NCI-H2107 treated with DMSO at 0.1 percent for 48 hours (cell line): Measurements from ENCODE around the gene ERGIC1.

Experiments
- DNase-seq: peaks from one replicate; lab custom pipeline; 2025; ENCODE audit not compliant: unreplicated experiment; lab: John Stamatoyannopoulos, UW

ERGIC1 gene

DNA sequence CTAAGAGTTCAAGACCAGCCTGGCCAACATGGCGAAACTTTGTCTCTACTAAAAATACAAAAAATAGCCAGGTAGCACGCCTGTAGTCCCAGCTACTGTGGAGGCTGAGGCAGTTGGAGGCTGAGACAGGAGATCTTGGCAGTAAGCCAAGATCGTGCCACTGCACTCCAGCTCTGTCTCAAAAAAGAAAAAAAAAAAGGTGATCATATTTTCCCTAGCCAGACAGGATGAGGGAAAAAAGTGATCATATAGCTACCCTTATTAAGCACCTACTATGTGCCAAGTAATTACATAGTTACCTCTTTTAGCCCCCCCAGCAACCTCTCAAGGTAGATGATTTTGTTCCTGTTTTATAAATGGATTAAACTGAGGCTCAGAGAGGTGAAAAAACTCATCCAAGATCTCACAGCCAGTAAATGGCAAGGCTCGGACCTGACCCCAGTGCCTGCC is 107.0 kb downstream of the ERGIC1 start:
- no peak for DNase-seq

DNA sequence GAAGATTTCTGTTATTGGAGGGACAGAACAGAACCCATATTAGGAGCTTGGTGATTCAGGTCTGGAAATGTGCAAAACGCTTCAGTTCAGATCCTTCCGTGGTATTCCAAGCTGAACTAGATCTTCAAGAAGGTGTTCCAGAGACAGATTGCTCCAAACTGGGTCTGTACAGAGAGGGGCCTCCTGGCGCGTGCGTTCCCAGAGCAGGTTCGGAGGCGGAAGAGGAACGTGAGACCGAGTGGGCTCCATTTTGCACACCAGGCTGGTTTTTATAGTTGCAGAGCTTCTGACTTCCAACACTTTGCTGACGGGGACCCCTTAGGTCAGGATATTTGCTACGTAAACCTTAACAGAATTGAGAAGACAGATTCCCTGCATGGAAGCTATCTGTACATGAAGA is 108.5 kb downstream of the ERGIC1 start:
- DNase-seq, result no peak

DNA sequence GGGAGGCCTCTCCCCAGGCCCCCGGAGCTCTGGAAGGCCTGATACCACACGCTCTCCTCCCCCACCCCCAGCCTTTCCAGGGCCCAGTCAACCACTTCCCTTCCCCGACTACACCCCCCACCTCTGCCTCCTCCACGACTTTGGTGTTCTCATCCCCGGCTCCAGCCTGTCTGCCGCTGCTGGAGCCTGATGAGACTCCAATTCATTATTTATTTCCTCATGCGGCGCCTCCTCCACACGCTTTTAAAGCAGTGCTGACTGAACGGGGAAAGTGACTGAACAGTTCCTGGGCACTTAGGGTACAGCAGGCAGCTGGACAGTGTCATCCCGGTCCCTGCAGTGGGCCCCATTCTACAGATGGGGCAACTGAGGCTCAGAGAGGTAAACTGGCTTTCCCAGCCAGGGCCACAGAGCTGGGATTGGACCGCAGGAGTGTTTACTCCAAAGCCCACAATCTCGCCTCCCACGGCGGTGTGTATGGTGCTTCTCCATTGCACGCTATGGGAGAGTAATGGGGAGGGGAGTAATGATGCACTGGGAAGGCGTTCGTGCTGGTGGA is 109.3 kb downstream of the ERGIC1 start:
- no peak for DNase-seq

DNA sequence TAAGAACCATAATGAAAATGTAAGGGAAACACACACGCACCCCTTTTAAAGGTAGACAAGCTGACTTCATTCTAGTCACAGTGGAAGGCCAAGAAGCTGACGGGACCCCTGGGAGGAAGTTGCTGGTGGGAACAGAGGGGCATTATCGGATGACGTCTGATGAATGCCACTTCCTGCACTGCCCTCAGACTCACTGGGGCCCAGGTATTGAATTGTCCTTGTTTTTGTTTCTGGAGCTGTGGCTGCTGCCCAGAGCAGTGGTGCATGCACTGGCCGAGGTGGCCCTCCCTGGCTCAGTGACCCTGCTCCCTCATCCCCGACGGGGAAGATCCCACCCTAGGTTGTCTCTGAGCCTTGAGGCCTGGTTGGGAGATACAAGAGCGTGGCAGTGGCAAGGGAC is 109.9 kb downstream of the ERGIC1 start:
- DNase-seq, result no peak

DNA sequence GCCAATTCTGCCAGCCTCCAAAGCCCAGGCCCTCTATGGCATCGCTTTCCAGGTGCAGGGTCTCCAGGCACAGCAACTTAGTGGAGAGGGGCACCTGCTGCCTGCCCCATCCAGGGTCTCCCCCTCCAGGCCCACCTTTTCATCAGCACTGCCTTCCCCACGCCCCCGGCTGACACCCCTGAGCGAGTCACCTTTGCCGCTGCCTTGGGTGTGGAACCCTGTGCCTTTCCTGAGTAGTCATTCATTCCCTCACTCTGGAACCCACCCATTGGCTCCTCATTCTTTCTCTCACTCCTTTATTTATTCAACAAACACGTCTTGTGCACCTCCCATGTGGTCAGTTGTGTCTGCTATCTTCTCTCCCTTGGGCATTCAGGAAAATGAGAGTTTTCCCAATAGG is 110.7 kb downstream of the ERGIC1 start:
- no peak for DNase-seq

DNA sequence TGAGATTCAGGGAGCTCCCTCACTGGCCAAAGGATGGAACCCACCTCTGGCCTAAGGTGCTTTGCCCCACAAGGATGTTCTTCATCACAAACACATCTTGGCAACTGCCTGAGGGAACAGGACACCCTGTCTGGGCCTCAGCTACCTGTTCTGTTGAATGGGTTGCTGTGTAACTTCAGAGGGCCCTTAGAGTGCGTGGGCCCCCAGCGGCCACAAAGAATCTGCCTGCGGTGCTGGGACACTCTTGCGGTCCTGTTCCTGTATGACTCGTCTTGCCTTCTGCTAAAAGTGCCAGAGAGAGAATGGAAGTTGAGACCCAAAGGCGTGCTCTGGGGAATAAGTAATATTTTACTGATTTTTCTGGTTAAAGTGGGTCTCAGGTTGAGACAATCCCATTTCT is 111.1 kb downstream of the ERGIC1 start:
- DNase-seq, result no peak

DNA sequence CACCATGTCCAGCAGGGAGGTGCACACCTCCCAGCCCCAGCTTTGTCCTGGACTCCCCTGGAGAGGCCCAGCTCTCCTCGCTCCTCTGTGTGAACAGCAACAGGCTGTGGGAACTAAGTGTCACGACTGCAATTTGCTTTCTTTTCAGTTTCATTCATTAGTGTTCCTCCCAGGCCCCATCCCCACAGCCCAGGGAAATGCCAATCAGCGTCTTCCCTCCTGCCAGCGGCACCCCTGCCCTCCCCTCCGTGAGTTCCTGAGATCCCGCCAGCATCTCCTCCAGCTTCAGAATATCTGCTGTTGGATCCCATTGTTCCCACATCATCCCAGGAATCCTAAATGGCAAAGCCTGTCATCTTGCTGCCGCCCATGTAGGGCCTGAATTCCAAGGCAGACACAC is 112.1 kb downstream of the ERGIC1 start:
- no peak for DNase-seq

DNA sequence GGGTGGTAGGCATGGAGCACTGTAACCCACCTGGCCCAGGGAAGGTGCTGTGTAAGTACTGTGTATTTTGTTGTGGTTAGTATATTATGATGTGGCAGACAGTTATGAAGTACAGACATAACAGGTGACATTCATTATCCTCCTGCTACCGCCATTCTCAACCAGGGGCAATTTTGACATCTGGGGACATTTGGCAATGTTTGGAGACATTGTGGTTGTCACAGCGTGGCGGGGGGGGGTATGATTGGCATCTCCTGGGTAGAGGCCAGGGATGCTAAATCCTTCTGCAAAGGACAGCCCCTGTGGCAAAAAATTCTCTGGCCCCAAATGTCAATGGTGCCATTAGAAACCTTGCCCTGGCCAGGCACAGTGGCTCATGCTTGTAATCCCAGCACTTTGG is 115.4 kb downstream of the ERGIC1 start:
- no peak for DNase-seq

DNA sequence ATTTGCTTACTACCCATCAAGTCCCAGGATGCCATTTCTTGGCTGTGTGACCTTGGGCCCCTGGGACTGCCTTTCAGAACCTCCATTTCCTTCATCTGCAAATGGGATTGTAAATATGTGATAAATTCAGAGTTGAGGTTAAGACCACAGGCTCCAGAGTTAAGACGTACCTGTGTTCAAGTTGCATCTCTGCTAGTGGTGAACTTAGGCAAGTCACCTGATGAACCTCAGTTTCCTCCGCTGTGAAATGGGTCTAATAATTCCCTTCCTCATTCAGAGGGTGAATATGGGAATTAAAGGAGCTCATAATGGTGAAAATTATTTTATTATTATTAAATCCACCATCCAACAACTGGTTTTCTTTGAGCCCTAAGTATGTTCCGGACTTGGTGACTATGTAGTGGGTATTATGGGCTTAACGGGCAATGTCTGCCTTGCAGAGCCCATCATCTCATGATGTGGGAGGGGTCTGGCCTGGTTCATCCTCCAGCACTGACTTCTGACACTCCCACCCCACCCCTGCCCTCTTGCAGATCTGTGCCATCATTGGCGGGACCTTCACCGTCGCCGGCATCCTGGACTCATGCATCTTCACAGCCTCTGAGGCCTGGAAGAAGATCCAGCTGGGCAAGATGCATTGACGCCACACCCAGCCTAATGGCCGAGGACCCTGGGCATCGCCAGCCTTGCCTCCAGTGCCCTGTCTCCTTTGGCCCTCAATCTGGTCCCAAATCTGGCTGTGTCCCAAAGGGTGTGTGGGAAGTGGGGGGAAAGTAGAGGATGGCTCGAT is 116.3 kb downstream of the ERGIC1 start:
- no peak for DNase-seq

DNA sequence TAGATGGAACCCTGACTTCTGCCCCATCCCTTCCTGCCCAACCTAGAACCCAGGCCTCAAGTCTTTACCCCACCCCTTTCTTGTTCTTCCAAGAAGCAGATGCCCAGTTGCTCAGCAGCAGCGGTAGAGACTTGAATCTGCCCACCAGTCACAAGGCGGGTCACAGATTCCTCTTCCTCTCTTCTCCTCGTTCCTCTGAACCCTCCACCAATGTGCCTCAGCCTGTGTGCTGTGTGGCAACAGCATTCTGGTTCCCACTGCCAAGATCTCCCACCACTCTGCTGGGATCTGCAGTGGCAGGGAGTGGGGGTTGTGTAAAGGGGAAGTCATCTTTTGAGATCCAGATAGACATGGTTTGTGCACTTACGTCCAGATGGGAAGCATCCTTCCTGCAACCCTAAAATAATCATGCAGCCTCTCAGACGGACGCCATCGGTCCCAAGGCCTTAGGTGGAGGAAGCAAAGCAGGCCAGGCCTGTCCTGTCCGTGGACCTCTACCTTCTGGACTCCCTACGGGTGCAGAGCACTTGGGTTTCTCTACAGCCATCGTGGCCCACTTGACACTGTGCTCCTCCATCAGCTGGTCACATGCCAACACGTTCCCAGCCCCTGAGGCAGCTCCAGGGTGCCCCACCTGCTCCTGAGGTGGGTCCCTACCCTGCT is 117.5 kb downstream of the ERGIC1 start:
- no peak for DNase-seq

DNA sequence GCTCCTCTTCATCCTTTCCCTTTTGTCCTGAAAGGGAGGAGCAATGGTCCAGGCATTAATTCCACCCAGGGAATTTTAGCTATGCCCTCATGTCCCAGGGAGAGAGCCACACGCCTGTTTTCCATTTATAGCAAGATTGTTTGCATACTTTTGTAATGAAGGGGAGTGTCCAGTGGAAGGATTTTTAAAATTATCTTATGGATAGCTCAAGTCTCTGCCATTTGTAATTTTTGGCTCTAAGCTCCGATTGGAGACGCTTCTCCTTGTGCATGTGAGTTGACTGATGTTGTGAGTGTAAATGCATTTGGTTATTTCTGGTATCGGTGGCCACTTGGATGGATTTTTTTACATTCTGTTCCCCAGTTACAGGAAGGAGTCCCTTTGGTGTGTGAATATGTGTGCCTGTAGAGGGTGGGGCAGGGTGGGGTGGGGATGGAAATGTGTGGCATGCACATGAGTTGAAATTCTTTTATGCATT is 118.0 kb downstream of the ERGIC1 start:
- no peak for DNase-seq

DNA sequence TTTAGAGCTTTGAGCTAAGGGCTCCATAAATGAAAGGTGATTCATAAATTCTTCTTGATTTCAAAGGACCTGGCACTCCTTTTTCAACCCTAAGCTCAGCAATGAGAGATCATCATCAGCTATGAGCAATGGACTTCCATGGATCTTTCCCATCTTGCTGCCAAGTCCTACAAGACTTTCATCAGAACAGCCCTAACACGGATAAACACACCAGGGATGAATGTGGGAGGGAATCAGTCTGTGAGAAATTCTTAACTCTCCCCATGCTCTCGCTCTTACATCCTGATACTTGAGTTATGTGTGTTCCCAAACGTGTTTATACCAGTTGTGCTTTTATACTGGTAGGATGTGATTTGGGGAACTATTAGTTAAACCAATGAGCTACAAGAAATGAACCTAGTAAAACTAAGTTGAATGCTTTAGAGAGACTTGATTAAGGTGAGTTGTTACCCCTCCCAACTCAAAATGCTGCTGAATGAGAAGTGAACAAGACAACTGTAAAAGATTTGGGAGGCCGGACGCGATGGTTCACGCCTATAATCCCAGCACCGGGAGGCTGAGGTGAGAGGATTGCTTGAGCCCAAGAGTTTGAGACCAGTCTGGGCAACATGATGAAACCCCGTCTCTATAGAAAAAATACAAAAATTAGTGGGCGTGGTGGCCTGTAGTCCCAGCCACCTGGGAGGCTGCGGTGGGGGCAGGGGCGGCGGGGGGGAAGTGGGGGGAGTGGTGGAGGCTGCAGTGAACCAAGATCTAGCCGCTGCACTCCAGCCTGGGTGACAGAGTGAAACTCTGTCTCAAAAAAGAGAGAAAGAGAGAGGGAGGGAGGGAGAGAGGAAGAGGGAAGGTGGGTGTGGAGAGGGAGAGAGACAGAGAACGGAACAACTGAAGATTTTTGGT is 120.0 kb downstream of the ERGIC1 start:
- no peak for DNase-seq

DNA sequence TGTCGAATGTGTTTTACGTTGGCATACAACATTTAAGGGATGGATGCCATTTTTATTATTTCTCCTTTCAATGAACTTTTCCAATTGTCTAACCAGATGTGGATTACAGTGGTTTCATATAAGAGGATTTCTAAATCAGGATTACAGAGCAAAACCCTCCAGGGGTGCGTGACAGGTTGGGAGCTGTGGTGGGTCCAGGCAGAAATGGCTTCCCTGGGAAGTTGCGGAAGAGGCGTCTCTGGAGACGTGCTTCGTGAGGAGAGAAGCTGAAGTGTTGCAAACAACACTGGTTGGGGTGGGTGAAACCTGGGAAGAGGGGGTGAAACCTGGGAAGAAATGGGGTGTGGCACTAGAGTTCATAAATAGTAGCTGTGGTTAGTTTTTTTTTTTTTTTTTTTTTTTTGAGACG is 120.7 kb downstream of the ERGIC1 start:
- no peak for DNase-seq

DNA sequence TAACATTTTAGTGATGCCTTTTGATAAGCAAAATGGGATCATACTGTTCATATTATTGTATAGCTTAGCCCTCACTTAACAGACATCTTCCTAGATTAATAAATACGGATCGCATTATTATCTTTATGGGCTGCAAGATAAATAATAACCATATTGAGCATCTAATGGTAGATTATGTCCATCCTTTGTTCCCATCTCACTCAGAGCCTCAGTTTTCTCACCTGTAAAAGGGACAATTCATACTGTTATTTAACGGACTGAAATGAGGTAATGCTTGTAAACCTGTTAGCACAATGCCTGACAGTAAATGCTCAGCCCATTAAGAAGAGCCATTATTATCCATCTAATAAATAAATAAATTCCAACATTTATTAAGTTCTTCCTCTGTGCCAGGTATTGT is 122.2 kb downstream of the ERGIC1 start:
- DNase-seq, result no peak

DNA sequence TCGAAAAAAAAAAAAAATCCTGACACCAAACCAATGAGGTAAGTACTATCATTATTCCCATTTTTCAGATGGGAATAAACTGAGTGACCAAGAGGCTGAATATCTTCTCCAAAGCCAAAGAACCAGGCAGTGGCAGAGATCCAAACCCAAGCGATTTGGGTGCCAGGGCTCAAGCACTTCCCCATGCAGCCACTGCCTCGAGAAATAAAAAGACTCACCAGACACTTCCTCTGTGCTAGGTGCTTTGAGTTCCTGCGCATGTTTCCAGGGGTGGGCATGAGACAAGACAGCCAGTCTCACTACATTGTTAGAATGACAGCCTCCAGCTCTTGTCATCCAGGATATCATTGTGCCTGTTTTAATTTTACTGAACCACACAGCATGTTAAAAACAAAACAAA is 122.9 kb downstream of the ERGIC1 start:
- DNase-seq, result no peak

DNA sequence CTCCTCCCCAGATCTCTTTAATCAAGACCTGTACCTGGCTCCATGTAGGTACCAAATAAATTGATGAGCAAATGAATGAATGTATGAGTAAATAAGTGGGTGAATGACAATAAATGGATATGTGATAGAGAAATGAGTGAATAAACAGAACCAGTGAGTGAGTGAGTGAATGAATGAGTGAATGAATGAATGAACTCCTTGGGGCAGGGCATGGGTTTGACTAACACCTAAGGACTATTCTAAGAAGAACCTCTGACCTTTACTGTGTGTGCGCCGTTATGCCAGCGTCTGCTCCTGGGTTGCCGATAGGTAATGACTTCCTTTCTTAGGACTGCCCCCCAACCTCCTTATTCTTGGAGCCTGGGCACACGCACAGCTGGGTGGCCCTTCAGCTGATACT is 123.4 kb downstream of the ERGIC1 start:
- no peak for DNase-seq

DNA sequence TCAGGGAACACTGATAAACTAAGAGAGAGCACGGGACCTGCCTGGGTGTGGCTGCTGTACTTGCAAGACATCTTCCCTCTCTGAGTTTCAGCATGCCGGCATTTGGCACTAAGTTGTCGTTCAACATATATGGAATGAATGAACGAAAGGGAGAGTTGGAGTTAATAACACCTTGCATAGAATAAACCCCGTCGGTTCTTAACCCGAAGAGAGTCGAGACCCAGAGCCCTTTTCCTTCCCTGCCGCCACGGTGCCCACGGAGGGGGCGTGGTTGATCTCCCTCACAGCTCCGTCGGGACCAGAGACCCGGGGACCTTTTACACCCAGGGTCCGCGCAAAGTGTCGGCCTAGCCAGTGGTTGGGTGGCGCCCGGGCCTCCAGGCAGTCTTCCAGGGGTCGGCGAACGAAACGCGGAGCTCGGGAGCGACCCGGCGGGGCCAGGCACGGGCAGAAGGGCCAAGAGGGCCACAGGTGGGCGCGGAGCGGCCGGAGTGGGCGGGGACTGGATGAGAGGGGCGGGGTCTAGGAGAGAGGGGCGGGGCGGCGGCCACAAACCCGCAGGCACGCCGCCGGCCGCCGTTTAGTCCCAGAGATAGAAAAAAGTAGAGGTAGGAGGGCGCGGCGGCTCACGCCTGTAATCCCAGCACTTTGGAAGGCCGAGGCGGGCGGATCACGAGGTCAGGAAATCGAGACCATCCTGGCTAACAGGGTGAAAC is 124.4 kb downstream of the ERGIC1 start:
- DNase-seq, result no peak

DNA sequence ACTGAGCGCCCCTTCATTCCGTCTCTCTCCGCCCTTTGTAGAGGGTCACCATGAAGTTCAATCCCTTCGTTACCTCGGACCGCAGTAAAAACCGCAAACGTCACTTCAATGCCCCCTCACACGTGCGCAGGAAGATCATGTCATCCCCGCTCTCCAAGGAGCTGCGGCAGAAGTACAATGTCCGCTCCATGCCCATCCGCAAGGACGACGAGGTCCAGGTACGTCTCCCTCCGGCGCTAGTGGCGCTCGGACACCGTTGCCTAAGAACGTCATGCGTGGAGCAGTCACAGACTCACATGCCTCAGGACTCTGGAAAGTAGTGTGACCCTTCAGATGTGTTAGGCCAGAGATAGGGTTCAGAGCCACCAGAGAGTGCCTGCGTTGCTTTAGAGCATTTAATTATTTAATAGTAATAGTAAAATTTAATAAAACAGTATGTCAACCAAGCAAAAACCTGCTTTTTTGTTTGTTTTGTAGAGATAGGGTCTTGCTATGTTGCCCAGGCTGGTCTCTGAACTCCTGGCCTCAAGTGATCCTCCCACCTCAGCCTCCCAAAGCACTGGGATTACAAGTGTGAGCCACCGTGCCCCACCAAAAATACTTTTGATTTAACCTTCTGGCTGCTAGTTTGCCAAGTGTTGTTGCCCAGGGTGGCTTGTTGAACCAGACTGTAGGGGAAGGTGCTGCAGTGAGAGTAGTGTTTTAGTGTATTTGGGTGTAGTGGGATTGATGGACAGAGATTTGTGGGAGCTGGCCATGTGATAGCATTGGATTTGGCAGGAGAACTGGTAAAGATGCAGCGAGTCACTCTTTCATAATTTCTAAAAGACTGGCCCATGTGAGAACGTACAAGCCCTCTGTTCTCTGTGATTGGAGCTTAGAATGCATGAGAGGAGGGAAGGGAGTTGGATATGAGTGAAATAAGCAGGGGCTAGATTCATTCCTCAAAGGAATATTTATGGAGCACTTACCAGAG is 126.1 kb downstream of the ERGIC1 start:
- no peak for DNase-seq

DNA sequence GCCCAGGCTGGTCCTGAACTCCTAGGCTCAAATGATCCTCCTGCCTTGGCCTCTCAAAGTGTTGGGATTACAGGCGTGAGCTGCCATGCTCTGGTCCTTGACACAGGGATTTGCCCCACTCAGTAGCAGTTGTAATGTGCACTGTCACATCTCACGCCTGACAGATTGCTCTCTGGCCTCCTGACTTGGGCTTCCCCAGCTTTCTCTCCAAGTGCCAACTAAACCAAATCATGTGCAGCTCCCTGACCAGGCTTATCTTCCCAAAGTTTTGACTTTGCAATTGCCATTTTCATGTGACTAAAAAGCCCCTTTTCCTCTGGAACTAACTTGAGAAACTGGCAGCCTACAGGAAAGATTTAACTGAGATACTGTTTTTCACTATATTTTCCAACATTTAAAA is 135.9 kb downstream of the ERGIC1 start:
- no peak for DNase-seq
